Cerebellar cortex (tissue), 1 donor: ENCODE measurements around the gene NDUFA1.
"Not testable (repeated sequence)": the region's sequence is repeated elsewhere in the genome, so short reads cannot be mapped to it uniquely, and the experiment has no call there.

Experiments used
- DNase-seq: peaks from one replicate; pipeline ENCODE4 v3.0.0-alpha.2; 2015; ENCODE audit warnings: low spot score

Gene NDUFA1

GRCh38 chrX:119871599-119872395 is at the start of gene NDUFA1, which contains the start of gene RNF113A:
NDUFA1 (plus strand) TSS chrX:119871832; CDS start chrX:119871912, 80 bp downstream.
RNF113A (minus strand) TSS chrX:119871733; CDS start chrX:119871613, 120 bp downstream.
- peak; percentile 84 for DNase-seq

DNA sequence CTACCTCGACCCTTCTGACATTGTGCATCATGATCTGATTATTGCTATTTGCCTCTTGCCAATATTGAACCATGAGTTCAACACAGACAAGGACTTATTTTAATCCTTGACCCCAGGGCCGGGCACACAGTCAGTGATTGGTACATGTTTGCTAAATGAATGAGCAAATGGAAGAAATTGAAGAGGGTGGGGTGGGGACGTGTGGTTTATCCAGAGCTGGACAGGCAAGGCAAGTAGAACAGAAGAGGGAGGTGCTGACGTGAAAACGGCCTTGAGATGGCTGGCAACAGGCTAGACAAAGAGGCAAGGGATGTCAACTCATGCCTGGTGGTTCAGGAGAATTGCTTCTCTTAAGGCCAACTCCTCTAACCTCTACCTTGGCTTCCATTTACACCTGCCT is 47.4 kb upstream of the NDUFA1 start:
- not testable (repeated sequence) for DNase-seq

DNA sequence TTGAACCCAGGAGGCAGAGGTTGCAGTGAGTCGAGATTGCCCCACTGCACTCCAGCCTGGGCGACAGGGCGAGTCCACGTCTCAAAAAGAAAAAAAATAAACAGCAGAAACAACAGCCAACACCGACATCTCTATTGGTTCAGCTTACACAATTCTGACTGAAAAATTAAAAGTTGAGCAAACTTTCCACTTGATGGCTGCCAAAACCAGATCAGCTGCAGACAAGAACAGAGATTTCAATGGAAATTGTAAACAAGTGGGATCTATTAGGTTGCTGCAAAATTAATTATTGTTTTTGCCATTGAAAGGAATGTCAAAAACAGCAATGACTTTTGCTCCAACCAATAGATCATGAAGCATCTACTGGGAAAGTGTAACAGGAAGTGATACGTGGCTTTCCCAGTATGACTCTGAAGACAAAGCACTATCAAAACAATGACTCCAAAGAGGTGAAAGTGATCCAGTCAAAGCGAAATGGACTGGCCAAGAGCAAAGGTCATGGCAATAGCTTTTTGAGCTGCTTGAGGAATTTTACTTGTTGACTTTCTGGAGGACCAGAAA is 45.2 kb upstream of the NDUFA1 start:
- DNase-seq = no peak

DNA sequence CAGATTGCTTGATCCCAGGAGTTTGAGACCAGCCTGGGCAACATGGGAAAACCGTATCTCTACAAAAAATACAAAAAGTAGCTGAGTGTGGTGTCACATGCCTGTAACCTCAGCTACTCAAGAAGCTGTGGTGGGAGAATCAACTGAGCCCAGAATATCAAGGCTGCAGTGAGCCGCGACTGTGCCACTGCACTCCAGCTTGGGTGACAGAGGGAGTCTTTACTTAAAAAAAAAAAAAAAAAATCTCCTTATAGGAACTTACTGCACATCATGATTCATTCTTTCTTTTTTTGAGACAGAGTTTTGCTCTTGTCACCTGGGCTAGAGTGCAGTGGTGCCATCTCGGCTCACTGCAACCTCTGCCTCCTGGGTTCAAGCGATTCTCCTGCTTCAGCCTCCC is 43.2 kb upstream of the NDUFA1 start:
- no peak for DNase-seq

DNA sequence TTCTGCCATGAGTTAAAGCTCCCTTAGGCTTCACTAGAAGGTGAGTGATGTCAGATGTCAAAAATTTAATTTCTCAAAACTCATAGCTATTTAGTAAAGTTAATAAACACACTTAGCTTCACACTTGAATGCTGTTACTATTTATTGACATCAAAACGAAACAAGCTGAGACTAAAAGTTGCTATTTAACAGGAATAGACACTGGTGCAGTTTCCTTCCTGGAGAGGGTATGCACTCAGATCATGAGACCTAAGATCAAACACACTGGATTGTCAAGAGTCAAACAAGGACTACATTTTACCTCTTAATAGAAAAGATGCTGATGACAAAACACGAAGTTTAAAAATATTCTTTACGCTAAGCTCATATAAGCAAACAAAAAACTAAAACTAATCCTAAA is 37.7 kb upstream of the NDUFA1 start:
- no peak for DNase-seq

DNA sequence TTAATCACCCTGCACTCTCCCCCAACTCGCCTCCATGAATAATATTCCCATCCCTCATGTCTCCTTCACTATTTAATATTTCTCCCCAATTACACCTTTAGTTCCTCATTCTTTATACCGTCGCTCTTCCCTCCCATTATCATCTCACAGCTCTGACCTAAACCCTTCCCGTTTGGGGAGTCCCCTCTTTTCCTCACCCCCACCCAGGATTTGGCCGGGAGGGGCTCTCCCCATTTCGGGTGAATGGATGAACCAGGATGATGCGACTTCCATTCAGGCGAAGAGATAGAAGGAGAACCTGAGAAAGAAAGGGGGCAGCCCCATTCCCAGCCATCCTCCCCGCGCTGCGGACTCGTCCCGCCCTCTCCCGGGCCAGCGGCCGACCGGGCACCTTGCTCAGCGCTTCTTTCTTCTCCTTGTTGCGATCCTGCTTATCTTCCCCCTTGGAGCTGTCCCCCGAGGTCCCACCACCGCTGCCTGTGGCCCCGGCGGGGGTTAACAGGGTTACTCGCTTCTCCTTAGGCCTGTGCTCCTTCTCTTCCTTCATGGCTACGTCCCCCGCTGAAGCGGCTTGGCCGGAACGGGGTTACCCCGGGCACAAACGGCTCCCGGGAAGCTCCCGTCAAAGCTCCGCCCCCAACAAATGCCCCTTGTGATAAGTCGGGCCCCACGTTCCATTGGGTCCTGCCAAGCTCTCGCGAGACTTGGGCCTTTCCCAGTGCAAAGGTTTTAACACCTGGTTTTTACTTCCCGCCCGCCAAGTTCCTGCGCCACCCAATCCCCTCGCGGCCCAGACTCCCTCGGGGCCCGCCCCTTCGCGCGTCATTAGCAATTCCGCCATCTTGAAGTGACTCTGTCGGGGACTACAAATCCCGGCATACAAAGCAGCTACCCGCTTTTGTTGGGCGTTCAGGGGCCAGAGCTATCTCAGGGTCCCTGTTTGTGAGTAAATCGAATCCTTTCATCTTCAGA is 19.0 kb upstream of the NDUFA1 start, which contains the start of gene UPF3B:
Gene UPF3B (minus strand): TSS at position 582 of the 972 bp plus-strand sequence. CDS start 35 bp downstream, at position 547.
- peak; percentile 98 for DNase-seq

DNA sequence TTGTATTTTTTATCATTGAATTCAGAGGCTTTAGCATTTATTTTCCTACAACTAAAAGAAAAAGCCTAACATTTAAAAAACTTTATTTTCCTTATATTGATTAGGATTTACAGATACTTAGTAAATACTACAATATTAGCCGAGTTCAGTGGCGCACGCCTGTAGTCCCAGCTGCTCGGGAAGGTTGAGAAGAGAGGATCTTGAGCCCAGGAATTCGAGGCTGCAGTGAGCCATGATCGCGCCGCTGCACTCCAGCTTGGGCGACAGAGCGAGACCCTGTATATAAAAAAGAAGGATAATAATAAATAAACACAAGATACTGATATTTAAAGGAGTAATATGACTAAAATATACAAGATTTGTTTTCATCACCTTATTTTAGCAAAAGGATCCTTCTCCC is 18.2 kb upstream of the NDUFA1 start:
- no peak for DNase-seq

GRCh38 chrX:119870626-119871131 is 953 bp upstream of the NDUFA1 start:
- DNase-seq = peak; percentile 22

- no peak for DNase-seq
These were observed 410 bp upstream of the NDUFA1 start for GRCh38 chrX:119871245-119871598.

- DNase-seq = no peak
These were observed 7.1 kb downstream of the NDUFA1 start for GRCh38 chrX:119878740-119879139.

GRCh38 chrX:119880076-119880475 is 8.4 kb downstream of the NDUFA1 start:
- no peak for DNase-seq

- peak; percentile 60 for DNase-seq
These were observed 9.2 kb downstream of the NDUFA1 start for GRCh38 chrX:119880552-119881437.

DNA sequence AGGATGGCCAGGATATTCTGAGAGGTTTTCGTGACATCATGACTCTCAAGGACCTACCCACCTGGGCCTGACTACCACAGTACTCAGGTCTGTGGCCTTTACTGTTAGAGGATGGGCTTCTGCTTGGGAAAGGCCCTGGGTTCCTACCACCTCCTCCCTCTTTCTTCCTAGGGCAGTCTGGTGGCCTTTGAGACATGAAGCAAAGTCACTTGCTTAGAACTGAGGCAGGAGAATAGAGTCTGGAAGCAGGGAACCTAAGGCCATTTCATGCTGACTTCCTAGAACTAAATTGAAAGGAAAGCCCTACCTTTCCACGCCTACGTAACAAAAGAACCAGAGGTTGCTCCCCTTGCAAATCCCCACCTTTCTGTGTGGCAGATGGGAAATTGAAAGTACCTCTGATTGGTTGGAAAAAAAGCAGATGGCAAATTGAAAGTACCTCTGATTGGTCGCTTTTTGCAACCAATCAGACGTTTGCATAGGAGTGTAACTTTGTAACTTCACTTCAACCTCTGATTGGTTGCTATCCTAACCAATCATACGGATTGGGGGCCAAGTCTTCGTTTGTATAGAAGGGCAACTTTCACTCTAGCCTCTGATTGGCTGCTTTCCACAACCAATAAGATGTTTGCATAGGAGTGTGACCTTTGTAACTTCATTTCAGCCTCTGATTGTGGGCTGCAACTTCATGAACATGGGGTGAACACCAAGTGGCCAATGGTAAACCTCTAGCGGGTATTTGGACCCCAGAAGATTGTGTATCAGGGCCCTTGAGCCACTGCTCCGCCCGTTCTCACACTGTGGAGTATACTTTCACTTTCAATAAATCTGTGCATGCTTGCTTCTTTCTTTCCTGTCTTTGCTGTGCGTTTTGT is 14.2 kb downstream of the NDUFA1 start:
- peak; percentile 17 for DNase-seq

DNA sequence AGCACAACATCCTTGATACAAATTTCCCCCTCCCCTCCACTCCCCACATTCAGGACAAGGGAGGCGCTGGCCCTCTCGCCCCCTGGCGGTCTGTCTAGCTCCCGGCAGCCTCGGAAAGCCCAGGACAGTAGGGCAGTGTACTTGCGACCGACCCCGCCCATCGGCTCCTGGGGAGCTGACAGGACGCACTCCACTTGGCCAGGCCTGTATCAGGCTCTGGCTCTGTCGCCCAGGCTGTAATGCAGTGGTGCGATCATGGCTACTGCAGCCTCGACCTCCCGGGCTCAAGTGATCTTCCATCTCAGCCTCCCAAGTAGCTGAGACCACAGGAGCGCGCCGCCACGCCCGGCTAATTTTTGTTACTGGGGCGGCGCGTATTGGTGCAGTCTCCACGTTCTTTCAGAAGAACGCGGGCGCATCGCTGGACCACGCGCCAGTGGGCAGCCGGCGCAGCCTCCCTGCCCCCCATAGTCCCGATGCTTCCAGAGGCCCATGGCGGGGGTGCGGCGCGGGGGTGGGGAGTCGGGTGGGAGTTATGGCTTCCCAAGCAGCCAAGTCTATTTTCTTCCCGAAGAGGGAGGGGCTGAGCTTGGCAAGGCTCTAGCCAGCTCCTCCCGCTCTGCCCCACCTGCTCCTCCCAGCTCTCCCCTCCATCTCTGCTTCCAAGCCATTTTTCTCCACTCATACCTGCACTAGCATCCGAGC is 16.2 kb downstream of the NDUFA1 start:
- peak; percentile 18 for DNase-seq

GRCh38 chrX:119890626-119891025 is 19.0 kb downstream of the NDUFA1 start:
- DNase-seq = not testable (repeated sequence)

DNA sequence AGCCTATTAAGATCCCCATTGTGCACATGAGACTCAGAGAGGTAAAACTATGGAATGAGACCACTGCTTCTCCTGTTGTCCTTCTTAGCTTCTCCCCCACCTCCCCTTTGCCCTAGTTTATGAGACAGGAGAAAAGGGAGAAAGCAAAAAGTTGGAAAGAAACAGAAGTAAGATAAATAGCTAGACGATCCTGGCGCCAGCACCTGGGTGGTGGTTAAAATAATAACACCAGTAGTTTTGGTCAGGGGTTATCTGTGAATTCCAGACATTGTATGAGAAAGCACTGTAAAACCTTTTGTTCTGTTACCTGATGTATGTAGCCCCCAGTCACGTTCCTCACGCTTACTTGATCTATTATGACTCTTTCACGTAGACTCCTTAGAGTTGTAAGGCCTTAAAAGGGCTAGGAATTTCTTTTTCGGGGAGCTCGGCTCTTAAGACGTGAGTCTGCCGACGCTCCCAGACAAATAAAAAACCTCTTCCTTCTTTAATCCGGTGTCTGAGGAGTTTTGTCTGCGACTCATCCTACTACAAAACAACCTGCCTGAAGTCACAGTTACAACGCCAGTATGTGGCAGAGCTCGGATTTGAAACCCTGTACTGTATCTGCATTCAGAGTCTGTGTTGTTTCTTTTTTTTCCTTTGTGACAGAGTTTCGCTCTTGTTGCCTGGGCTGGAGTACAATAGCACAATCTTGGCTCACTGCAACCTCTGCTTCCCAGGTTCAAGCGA is 20.5 kb downstream of the NDUFA1 start:
- not testable (repeated sequence) for DNase-seq

- DNase-seq = peak; percentile 15
These were observed 24.3 kb downstream of the NDUFA1 start, which contains the start of gene AKAP14 for GRCh38 chrX:119895843-119896326. AKAP14 (plus strand) TSS chrX:119895893; CDS start chrX:119903224, 7,331 bp downstream.

GRCh38 chrX:119899125-119899524 is 27.5 kb downstream of the NDUFA1 start:
- no peak for DNase-seq
